Lower leg skin (tissue), 3 donors: ENCODE measurements around the gene CCT3.

Experiments
- POLR2A ChIP-seq, 2 donors: fragments of 450-650 bp; IDR thresholded peaks; one replicate each; pipeline ENCODE4 v1.6.1; 2016 to 2017; ENCODE audit warnings: antibody characterized with exemption in 2 of 2, mild to moderate bottlenecking in 1 of 2, moderate library complexity in 1 of 2
- TF ChIP-seq, protein P1 (sequence below), 3 donors: fragments of 450-650 bp; IDR thresholded peaks; one replicate each; pipeline ENCODE4 v1.5.1; 2016; ENCODE audit warnings: antibody characterized with exemption in 3 of 3, mild to moderate bottlenecking in 3 of 3, moderate library complexity in 2 of 3

- TF ChIP-seq, protein P1, sequence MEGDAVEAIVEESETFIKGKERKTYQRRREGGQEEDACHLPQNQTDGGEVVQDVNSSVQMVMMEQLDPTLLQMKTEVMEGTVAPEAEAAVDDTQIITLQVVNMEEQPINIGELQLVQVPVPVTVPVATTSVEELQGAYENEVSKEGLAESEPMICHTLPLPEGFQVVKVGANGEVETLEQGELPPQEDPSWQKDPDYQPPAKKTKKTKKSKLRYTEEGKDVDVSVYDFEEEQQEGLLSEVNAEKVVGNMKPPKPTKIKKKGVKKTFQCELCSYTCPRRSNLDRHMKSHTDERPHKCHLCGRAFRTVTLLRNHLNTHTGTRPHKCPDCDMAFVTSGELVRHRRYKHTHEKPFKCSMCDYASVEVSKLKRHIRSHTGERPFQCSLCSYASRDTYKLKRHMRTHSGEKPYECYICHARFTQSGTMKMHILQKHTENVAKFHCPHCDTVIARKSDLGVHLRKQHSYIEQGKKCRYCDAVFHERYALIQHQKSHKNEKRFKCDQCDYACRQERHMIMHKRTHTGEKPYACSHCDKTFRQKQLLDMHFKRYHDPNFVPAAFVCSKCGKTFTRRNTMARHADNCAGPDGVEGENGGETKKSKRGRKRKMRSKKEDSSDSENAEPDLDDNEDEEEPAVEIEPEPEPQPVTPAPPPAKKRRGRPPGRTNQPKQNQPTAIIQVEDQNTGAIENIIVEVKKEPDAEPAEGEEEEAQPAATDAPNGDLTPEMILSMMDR (IDR thresholded peaks at IDR 0.05): no peak
- TF ChIP-seq POLR2A (IDR thresholded peaks at IDR 0.05): no peak
Observed at GRCh38 chr1:156263288-156263655, 74.8 kb downstream of the CCT3 start.
